HG02763 (cell line): ENCODE results near the gene MDM1.

ENCODE experiments used
- ATAC-seq: cut with Tn5 transposase; IDR thresholded peaks from one replicate; pipeline ENCODE4 v1.9.1; 2021; ENCODE audit warnings: mild to moderate bottlenecking, moderate library complexity; ENCODE audit not compliant: unreplicated experiment

MDM1 gene

DNA sequence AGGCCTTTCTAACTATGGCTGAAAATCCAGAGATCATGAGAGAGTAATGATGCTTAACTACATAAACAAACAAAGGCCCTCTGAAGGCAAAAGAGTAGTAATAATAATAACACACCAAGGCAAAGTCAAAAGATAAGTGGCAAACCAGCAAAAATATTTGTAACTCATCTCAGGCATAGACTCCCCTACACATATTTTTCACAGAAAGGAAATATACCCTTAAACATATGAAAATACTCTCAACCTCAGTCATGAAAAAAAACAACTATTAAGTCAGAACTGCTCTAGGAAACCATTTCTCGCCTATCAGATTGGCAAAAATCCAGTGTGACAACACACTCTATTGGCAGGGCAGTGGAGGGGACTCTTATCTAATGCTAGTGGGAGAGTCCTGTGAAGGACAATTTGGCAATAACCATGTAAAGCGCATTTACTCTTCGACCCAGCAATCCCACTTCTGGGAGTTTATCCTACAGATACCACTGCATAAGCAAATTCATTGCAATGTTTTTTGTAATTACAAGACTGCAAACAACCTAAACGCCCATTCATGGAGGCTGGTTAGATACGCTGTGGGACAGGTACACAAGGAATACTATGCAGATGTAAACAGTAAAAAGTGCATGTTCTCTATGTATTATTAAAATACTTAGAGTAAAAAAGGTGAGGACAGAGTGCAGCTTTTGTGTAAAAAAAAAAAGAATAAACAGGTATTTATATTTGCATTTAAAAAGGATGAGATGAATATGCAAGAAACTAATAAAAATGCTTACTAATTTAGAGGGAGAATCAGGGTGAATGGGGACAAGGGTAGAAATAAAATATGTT is 52.7 kb downstream of the MDM1 start:
- no peak for ATAC-seq

DNA sequence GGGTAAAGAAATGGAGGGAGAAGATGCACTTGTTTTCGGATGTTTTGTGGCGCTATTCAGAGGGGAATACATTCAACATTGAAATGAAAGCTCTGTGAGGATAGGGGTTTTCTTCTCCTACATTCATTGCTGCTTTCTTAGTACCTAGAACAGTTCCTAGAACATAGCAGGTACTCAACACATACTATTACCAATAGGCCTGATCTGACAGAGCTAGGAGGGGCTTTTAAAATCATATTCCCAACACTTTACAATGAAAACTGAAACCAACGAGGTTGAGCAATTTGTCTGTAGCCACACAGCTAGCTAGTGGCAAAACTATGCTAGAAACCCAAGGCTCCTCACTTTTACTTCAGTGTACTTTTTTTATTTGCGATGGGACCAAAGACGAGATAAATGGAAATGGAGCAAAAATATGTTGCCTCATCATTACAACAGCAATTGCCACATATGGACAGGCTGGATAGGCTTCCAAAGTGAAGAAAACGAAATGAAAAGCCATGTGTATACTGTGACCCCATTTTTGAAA is 55.7 kb downstream of the MDM1 start:
- ATAC-seq = no peak

DNA sequence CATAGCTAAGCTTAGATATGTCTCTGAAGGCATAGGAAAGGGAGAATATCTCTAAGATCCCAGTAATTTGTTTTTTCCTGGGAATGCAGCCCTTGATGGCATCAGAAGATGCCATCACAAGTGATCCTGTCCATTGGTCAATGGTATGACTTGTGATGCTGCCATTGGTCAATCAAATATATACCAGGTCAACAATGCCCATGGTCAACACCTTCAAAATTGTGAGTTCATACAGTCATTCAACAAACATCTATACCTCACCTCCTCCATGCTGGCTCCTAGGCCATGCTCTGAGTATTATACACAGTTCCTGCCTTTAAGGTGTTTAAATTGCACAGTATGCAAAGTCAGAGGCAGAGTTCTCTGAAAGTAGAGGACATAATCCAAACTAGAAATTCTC is 59.4 kb downstream of the MDM1 start:
- no peak for ATAC-seq

DNA sequence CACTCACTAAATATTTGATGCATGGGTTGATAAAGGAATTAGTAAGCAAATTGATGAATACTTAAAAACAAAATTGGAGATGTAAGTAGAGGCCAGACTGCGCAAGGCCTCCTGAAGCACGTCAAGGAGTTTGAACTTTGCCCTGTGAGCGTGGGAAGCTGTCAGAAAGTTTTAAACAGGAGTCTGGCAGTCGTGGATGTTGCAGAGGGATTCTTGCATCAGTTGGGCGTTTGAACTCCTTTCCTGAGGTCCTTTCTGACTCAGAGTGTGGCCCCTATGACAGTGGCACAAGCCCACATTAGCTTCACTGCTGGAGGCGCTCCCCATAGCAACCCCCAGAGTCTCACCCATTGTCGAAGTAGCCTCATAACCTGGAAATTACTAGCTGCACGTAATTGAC is 60.8 kb downstream of the MDM1 start:
- ATAC-seq = no peak

DNA sequence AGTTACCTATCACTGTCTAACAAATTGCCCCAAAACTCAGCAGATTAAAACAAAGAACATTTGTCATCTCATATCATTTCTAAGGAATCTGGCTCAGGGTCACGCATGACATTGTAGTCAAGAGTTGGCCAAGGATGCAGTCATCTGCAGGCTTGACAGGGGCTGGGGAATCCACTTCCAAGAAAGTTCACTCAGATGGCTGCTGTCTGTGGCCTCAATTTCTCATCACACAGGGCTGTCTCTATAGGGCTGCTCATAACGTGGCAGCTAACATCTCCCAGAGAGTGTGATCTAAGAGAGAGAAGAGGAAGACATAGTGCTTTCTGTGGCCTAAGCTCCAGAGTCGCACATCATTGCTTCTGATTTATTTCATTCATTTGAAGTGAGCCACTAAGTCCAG is 61.8 kb downstream of the MDM1 start:
- ATAC-seq = no peak

DNA sequence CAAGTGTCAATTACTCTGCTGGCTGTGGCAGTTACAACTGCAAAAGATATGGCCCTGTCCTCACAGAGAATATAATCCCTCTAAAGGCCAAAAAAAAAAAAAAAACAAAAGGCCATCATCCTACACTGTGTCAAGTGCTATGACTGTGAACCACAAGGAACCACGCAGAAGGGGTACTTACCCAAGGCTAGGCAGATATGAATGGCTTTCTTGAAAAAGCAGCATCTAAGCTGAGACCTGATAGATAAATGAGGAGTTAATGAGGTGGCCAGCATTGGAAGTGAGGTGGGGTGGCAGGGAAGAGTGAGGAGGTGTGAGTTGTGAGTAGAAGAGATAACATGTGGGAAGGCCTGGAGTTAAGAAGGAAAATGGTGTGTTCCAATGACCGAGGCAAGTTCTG is 62.4 kb downstream of the MDM1 start:
- ATAC-seq = no peak

DNA sequence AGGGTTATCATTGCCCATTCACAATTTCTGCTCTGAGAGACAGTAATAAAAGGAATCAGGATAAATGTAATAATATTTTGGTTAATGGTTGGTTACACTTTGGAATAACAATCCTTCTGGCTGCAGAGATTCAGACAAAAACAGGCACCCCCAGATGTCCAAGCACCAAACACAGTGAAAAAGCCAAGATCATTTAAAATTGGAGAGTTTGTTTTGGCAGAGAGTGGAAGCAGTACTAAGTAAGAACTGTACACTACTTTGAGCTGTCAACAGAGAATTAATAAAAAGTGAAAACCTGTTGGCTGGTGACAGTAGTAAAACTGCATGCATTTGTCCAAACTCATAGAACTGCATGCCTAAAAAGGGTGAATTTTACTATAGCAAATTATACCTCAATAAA is 63.2 kb downstream of the MDM1 start:
- no peak for ATAC-seq

DNA sequence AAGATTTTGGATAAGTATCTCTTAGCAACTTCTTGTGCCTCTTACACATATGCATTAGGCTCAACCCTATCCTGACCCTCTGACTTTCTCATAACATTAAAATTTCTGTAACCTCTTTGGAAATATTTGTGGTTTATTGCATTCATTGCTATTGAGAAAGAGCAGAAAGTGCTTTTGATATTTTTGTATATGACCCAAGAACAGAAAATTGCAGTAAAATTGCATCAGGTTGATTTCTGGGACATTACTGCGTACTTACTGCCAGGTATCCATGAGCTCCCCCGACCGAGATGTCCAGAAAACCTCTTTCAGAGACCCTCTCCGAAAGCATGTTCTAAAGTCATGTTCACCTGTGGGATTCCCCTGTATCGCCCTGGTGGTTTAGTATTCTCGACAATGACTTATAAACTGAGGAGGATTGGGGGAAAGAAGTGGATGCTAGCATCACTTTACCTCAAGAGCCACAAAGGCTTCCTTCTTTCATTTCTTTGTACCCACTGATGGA is 64.2 kb downstream of the MDM1 start:
- no peak for ATAC-seq

DNA sequence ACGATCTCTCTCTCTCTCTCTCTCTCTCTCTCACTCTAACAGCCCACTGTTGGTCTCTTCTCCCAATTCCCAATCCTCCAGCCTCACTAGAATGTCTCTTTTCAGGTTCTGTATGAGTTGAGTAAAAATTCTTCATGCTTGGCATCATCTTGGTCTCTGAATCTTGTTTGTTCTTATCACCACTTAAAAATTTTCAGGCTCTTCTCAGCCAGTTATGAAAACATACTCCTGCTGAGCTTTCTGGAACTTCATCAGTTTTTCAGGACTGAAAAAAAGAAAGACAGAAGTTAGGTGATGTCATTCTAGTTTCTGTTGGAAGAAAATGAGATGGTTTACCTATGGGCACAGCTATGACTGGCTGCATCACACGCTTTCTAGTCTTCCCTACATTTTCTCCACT is 67.3 kb downstream of the MDM1 start:
- no peak for ATAC-seq

DNA sequence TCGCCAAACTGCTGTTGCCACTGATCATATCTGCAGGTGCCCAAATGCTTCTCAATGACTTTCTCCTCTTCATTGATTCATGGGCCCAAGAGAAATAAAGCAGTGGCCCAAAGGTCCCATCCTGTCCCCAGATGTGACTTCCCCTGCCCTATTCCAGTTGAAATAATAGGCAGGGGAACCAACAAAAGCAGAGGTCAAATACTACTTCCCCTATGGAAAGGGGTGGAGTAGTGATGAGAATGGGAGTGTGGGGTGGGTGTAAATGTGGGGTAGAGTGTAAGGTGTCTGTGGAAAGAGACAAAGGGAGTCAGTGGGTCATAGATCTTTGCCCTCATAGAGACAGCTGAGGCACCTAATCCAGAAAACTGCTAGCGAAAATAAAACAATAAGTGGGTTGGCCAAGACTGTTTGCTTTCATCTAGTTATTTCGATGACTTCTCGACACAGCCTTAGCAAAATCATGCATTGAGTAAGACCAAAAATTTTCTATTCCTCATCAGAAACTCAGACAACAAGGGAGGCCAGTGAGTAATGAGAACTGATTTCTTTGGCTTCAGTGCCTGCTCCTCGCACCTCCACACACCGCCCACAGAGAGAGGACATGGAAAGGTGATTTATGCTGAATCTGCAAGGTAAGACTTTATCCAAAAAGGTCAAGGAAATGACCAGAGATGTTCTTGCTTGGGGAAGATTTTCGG is 67.9 kb downstream of the MDM1 start:
- ATAC-seq = no peak

DNA sequence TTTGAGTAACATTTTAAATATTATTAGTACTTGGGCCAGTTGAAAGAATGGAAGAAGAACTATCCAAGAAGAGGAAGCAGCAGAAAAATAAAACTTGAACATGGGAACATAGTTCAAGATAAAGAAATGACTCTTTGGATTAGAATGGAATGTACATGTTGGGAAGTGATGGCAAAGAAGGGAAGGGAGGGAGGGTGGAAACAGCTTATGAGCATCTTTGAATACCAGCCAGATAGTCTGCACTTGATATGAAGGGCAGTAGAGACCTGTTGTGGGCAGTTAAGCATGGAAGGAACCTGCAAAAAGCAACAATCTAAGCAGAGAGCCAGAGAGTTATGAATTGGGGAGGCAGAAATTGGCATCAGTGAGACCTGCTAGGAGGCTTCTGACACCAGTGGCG is 68.8 kb downstream of the MDM1 start:
- ATAC-seq = no peak

DNA sequence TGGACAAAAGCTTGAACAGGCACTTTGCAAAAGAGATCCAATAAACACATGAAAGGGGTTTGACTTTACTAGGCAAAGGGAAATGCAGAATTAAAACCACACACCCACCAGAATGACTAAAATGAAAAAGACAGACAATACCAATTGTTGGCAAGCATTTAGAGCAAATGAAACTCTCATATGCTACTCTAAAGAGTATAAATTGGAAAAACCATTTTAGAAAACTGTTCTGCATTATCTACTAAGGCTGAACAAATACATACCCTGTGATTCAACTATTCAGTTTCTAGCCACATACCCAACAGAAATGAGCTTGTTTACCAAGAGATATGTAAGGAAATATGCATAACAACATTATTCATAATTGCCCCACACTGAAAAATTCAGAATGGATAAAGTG is 70.3 kb downstream of the MDM1 start:
- ATAC-seq = no peak

DNA sequence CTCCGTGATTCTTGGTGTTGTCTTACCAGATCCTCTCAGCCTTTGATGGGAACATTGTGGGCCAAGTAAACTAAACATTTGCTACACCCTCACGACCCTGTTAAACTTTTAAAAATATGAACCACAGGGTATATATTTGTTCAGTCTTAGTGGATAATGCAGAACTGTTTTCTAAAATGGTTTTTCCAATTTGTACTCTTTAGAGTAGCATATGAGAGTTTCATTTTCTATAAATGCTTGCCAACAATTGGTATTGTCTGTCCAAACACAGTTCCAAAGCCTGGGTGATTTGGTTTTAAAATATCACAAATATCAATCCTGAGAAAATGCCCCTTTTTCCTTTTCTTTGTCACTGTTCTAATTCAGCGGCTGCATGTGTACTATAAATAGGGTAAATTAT is 72.0 kb downstream of the MDM1 start:
- no peak for ATAC-seq

DNA sequence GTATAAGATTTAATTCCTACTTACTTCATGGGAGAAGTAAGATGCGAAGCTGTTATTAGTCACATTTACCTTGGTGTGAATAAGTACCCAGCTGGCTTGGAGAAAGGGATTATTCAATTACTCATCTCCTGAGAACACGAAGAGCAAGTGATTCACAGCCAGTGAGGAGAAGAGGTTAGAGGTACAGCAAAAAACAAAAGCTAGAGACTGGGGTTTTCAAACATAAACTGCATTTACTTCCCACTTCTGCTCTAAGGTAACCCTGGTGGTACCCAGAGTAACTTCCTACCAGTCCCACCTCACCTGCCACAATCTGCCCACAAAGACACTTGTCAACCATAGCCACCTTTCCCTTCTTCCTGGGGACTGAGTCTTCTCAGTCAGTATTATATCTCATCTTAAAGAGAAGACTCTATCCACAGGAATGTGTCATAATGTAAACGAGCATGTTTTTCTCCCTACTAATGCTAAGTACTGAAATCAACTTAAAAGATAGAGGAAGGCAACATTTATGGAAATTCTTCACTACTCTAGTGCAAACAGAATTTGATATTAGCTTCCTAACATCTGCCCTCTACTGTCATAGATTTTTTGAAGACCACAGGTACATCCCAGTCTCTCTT is 72.7 kb downstream of the MDM1 start:
- no peak for ATAC-seq

DNA sequence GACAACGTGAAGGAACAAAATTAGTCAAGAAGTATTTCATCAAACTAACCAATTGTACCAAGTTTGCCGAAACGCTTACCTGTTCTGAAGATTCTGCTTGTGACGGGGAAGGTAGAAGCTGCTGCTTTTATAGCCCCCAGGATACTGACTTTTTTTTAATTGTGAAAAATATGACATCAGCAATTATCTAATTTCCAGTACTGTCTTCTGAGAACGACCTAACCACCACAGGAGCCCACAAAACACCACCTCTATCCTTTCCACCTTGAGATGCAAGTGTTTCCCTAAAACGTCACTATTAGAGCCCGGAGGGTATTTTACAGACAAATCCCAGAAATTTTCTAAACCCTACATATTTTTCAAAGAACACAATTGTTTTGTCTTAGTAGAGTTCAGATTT is 78.7 kb downstream of the MDM1 start, which contains the start of gene IL22:
Gene IL22, minus strand, starts transcription at position 101 of the 400 bp plus-strand sequence. CDS start 156 bp downstream, outside the sequence.
- no peak for ATAC-seq

DNA sequence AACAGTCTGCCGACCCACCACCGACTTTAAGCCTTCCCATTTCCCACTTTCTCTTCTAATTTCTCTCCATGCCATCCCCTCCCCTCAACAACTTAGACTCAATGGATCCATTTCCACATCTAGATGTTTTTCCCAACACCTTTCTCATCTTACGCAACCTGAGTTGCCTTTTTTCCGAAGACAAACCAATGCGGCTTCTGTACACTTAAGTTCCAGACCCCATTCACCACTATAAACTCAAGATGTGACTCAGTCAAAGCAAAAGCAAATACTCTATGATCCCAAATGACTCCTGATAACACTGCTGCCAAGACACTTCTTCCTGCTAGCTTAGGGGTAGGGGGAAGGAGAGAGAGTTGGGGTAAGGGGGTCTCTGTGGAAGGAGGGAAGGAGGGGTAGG is 80.1 kb downstream of the MDM1 start:
- no peak for ATAC-seq

DNA sequence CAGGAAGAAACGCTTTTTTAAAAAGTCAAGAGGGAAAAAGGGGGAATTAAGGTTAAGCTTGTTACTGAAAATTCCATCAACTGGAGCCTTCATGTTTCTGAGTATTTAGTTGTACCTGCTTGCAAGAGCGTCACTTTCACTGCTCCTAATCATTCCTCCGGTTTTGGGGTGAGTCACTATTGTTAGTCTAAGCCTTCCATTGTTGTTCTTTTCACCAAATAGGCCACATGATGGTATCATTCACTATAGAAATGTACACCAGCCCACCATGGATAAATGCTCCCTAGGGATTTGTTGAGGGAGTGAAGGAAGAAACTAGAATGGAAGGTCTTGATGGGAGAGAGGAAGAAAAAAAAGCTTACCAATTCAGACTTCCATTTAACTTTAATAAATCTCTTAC is 81.7 kb downstream of the MDM1 start:
- no peak for ATAC-seq

DNA sequence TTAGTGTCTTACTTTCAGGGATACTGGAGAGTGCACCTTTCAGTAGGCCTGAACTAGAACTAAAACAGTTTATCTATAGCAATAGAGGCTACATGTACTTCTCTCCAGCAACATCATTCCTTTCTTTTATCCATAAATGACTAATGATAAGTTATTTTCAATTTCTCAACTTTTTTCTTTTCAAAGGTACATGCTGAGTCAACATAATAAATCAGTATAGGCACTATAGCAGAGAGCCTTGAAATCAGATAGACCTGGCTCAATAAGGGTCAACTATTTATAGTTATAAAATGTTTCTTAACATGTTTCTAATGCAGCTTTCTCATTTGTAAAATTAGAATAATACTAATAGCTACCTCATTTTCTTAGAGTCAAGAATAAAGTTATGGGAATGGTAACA is 84.4 kb downstream of the MDM1 start:
- no peak for ATAC-seq

DNA sequence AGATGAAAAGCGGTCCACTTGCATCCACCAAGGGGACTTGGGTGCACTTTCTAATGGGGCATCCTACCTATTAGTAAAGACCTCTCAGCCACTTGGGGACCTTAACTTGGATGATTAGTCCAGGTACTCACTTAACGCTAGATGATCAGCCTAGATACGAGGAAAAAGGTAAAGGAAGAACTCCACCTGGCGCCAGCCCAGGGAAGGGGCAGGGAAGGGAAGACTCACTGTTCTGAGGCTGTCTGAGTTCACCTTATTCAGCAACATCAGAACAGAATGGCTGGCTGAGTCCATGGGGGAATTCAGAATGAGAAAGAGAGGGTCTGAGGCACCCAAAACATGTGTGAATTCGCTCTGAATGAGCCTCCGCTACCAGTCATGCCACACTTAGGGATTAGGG is 85.8 kb downstream of the MDM1 start:
- ATAC-seq = no peak

DNA sequence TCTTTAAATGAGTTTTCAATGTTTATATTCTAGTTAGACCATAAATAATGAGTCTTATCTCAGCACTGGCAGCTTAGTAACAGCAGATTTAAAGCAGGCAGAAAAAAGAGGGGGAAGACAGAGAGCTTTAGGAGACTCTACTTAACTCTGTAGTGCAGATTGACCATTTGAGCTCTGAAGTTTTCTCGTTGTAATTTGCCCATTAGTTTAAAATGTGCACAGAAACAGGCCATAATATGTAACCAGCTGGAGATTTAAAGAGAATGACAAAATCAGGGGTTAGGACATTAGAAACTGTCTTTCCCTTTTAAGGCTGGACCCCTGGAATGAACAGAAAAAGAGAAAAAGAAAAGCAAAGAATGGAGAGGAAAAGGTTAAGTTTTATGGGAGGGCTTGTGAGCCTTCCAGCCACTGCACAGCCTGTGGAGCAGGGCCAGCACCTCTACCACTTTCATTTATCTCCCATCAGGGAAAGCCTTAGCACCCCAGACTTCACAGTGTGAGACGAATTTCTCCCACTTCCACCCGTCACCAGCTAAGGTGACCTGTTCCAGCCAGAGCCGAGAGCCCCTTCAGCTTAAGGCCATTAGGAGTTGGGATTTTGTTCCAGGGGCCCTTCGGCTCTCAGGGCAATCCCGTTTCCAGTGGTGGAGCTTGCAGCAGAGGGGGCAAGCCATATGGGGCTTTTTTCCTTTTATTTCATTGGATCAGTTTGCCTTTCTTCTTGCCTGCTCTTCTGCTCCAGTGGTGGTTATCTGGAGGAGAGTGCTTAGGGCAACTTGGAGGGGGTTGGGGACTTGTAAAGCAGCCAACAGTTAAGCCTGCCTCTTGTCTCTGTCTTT is 86.8 kb downstream of the MDM1 start:
- ATAC-seq = no peak
